Hepatocyte (in vitro differentiated cells): Measurements from ENCODE around the gene TMX1.

Source experiments
- EZH2 ChIP-seq: fragments of 200-600 bp; sonication (generic); IDR thresholded peaks from 2 replicates; pipeline ENCODE4 v1.6.1; 2016; ENCODE audit warnings: antibody characterized with exemption, mild to moderate bottlenecking, borderline replicate concordance
- EZH2phosphoT487 ChIP-seq: fragments of 200-600 bp; sonication (generic); IDR thresholded peaks from one replicate; pipeline ENCODE4 v1.6.1; 2018; ENCODE audit warnings: antibody characterized with exemption, mild to moderate bottlenecking, low read depth, moderate library complexity; ENCODE audit not compliant: unreplicated experiment, severe bottlenecking
- TF ChIP-seq, protein P1 (sequence below): fragments of 200-600 bp; sonication (generic); IDR thresholded peaks from 2 replicates; pipeline ENCODE4 v1.5.1; 2016; ENCODE audit warnings: antibody characterized with exemption, mild to moderate bottlenecking; ENCODE audit not compliant: poor library complexity

DNA sequence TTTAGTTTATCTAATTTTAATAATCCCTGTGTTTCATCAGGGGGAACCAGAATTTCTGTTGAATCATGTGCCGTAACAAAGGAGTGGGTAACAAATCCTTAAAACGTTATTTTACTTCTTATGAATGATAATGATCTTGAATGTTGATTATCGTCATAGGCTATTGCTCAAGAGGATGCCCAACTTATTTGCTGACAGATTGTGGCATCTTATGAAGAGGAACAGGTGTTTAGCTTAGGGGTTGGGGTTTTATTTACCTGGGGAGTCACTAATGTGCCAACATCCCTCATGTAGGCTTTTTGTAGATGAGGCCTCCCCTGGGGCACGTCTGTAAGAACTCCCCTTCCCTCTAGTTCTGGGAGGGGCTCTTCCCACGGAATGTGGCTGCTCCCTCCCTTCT is 32.4 kb upstream of the TMX1 start:
- TF ChIP-seq EZH2phosphoT487 (no peak), EZH2 (no peak)
- TF ChIP-seq, protein P1, sequence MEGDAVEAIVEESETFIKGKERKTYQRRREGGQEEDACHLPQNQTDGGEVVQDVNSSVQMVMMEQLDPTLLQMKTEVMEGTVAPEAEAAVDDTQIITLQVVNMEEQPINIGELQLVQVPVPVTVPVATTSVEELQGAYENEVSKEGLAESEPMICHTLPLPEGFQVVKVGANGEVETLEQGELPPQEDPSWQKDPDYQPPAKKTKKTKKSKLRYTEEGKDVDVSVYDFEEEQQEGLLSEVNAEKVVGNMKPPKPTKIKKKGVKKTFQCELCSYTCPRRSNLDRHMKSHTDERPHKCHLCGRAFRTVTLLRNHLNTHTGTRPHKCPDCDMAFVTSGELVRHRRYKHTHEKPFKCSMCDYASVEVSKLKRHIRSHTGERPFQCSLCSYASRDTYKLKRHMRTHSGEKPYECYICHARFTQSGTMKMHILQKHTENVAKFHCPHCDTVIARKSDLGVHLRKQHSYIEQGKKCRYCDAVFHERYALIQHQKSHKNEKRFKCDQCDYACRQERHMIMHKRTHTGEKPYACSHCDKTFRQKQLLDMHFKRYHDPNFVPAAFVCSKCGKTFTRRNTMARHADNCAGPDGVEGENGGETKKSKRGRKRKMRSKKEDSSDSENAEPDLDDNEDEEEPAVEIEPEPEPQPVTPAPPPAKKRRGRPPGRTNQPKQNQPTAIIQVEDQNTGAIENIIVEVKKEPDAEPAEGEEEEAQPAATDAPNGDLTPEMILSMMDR, result no peak
